ENCODE data around the gene ACAP2. TPM values are rescaled to one million over a fixed set of nuclear protein-coding genes. Genes with fewer than 3 reads are reported as not detected.
"Not testable (repeated sequence)": the region's sequence is repeated elsewhere in the genome, so short reads cannot be mapped to it uniquely, and the experiment has no call there.

Gene ACAP2
- total and polyA plus RNA-seq, 4 donors: 11.2 to 146 (median 38.7) TPM

DNA sequence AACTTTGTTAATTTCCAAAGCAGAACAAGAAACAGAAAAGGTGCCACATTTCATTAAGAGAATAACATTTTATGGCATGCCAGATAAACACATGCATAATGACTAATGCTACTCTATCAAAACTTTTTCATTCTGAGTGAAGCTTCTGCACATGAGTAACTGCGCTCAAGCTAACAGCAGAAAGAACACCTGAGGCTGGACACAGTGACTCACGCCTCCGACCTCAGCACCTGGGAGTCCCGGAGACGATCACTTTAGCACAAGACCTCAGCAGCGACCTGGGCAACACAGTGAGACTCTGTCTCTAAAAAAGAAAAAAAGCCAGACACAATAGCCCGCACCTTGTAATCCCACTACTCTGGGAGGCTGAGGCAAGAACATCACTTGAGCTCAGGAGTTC lies 70.6 kb downstream of the ACAP2 start:
- H3K36me3 ChIP-seq (ENCODE audit: control insufficient read depth in 4 of 4, insufficient read depth in 4 of 4, low read length in 4 of 4): peaks cover 4 to 13% (median 9%) of the 10 kb centered on the region in 4 donors
- TF ChIP-seq, protein P1, sequence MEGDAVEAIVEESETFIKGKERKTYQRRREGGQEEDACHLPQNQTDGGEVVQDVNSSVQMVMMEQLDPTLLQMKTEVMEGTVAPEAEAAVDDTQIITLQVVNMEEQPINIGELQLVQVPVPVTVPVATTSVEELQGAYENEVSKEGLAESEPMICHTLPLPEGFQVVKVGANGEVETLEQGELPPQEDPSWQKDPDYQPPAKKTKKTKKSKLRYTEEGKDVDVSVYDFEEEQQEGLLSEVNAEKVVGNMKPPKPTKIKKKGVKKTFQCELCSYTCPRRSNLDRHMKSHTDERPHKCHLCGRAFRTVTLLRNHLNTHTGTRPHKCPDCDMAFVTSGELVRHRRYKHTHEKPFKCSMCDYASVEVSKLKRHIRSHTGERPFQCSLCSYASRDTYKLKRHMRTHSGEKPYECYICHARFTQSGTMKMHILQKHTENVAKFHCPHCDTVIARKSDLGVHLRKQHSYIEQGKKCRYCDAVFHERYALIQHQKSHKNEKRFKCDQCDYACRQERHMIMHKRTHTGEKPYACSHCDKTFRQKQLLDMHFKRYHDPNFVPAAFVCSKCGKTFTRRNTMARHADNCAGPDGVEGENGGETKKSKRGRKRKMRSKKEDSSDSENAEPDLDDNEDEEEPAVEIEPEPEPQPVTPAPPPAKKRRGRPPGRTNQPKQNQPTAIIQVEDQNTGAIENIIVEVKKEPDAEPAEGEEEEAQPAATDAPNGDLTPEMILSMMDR (IDR thresholded peaks at IDR 0.05; ENCODE audit: control extremely low read depth, extremely low read depth): no peak
- H3K9ac ChIP-seq (ENCODE audit: insufficient read depth in 1 of 2, low read length in 2 of 2): no peak overlapping the region
- no peaks in the 10 kb centered on the region for H3K4me1 ChIP-seq (ENCODE audit: control insufficient read depth in 5 of 5, insufficient read depth in 5 of 5, low read length in 5 of 5)
- no peak overlapping the region for H3K4me3 ChIP-seq
- 98 to 100% methylated on average over 7 of the region's 7 CpGs for WGBS, 2 donors
- no peaks in the 10 kb centered on the region for H3K27me3 ChIP-seq (ENCODE audit: control insufficient read depth in 3 of 3, insufficient read depth in 3 of 3, low read length in 2 of 3)
- DNase-seq (no peak), ATAC-seq (ENCODE audit: insufficient read depth, low FRiP score) (no peak)
- no peak overlapping the region for H3K27ac ChIP-seq (ENCODE audit: low read depth in 1 of 2, low read length in 1 of 2)
- no peaks in the 10 kb centered on the region for H3K9me3 ChIP-seq (ENCODE audit: control insufficient read depth in 4 of 4, insufficient read depth in 3 of 4, low read length in 3 of 4)

DNA sequence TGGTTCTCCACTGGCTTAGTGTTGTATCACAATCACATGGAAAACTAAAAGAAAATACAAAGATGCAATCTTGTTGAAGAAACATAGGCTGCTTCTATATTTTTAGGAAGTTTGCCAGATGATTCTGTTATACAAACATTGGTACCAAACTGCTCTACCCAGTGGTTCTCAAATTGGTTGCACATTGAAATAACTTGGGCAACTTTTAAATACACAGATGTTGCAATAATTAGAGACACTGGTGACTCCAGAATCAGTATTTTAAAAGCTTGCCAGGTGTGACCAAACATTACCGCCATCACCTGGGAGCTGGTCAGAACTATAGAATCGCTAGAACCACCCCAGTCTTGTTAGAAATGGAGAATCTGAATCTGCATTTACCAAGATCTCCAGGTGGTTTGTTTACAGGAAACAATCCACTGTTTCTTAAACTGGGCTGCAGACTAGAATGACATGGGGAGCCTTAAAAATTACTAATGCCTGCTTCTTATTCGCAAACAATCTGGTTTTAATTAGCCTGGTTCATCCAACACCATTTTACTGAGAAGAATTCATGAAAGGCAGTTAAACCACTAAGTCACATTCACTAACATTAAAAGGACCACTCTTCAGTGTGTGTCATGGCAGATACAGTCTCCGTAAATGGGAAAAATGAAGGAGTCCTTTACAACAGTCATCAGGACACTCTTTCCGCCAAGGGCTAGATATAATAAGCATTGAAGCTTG lies 76.5 kb downstream of the ACAP2 start:
- no peak for DNase-seq
- WGBS, 2 donors: 98 to 99% methylated on average over 5 of the region's 5 CpGs

DNA sequence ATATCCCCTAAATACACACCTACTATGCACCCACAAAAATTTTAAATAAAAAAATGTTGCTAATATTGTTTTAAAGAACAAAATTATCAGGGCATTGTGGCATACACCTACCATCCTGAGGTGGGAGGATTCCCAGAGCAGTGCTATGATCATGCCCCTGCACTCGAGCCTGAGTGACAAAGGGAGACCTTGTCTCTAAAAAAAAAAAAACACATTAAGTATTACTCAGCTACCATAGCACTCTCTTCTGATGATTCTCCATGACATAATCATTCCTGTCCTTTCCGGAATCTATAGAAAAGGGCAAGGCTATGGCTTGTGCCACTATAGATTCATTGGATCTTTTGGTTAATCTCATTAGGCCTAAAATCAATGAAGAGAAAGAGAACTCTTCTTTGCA lies 77.4 kb downstream of the ACAP2 start:
- Histone ChIP-seq H3K27ac (ENCODE audit: low read depth in 1 of 2, low read length in 1 of 2) (no peak overlapping the region), H3K27me3 (ENCODE audit: control insufficient read depth in 3 of 3, insufficient read depth in 3 of 3, low read length in 2 of 3) (no peaks in the 10 kb centered on the region), H3K9me3 (ENCODE audit: control insufficient read depth in 4 of 4, insufficient read depth in 3 of 4, low read length in 3 of 4) (peaks cover 0 to 4% (median 0%) of the 10 kb centered on the region in 4 donors), H3K36me3 (ENCODE audit: control insufficient read depth in 4 of 4, insufficient read depth in 4 of 4, low read length in 4 of 4) (peaks cover 2 to 19% (median 8%) of the 10 kb centered on the region in 4 donors), H3K4me3 (no peak overlapping the region), H3K9ac (ENCODE audit: insufficient read depth in 1 of 2, low read length in 2 of 2) (no peak overlapping the region), H3K4me1 (ENCODE audit: control insufficient read depth in 5 of 5, insufficient read depth in 5 of 5, low read length in 5 of 5) (no peaks in the 10 kb centered on the region)
- ATAC-seq (ENCODE audit: insufficient read depth, low FRiP score) (no peak), DNase-seq (no peak)
- TF ChIP-seq, protein P1 (IDR thresholded peaks at IDR 0.05; ENCODE audit: control extremely low read depth, extremely low read depth): no peak
- 97 to 98% methylated on average over 2 of the region's 2 CpGs for WGBS, 2 donors

More for the DNA sequence above, 76.5 kb downstream of the ACAP2 start:
- no peak for ATAC-seq (ENCODE audit: insufficient read depth, low FRiP score)
- H3K9me3 ChIP-seq (ENCODE audit: control insufficient read depth in 4 of 4, insufficient read depth in 3 of 4, low read length in 3 of 4): peaks cover 0 to 4% (median 0%) of the 10 kb centered on the region in 4 donors
- H3K27me3 ChIP-seq (ENCODE audit: control insufficient read depth in 3 of 3, insufficient read depth in 3 of 3, low read length in 2 of 3): no peaks in the 10 kb centered on the region
- H3K27ac ChIP-seq (ENCODE audit: low read depth in 1 of 2, low read length in 1 of 2): no peak overlapping the region
- no peak overlapping the region for H3K4me3 ChIP-seq
- TF ChIP-seq, protein P1 (IDR thresholded peaks at IDR 0.05; ENCODE audit: control extremely low read depth, extremely low read depth): no peak
- no peak overlapping the region for H3K9ac ChIP-seq (ENCODE audit: insufficient read depth in 1 of 2, low read length in 2 of 2)
- peaks cover 2 to 19% (median 8%) of the 10 kb centered on the region in 4 donors for H3K36me3 ChIP-seq (ENCODE audit: control insufficient read depth in 4 of 4, insufficient read depth in 4 of 4, low read length in 4 of 4)
- no peaks in the 10 kb centered on the region for H3K4me1 ChIP-seq (ENCODE audit: control insufficient read depth in 5 of 5, insufficient read depth in 5 of 5, low read length in 5 of 5)

DNA sequence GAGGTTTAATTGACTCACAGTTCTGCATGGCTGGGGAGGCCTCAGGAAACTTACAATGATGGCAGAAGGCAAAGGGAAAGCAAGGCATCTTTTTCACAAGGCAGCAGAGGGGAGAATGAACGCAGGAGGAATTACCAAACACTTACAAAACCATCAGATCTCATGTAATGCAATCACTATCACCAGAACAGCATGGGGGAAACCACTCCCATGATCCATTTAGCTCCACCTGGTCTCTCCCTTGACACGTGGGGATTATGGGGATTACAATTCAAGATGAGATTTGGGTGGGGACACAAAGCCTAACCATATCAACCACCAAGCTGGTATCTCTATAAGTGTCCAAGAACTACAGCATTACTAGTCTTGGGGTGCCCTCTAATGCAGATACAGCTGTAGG lies 85.0 kb downstream of the ACAP2 start:
- H3K9ac ChIP-seq (ENCODE audit: insufficient read depth in 1 of 2, low read length in 2 of 2); H3K36me3 ChIP-seq (ENCODE audit: control insufficient read depth in 4 of 4, insufficient read depth in 4 of 4, low read length in 4 of 4); ATAC-seq (ENCODE audit: insufficient read depth, low FRiP score); H3K27ac ChIP-seq (ENCODE audit: low read depth in 1 of 2, low read length in 1 of 2); H3K27me3 ChIP-seq (ENCODE audit: control insufficient read depth in 3 of 3, insufficient read depth in 3 of 3, low read length in 2 of 3); H3K9me3 ChIP-seq (ENCODE audit: control insufficient read depth in 4 of 4, insufficient read depth in 3 of 4, low read length in 3 of 4); DNase-seq; H3K4me1 ChIP-seq (ENCODE audit: control insufficient read depth in 5 of 5, insufficient read depth in 5 of 5, low read length in 5 of 5); H3K4me3 ChIP-seq: not testable (repeated sequence)
- 62 to 78% methylated on average over 2 of the region's 2 CpGs for WGBS, 2 donors
